GM12892 (cell line): ENCODE results near the gene CDH4.

ENCODE experiments used
- POLR2A ChIP-seq: IDR thresholded peaks from 2 replicates; pipeline ENCODE4 v1.6.1; 2011; ENCODE audit warnings: low read depth, low read length, control low read depth
- POLR2AphosphoS5 ChIP-seq: IDR thresholded peaks from 2 replicates; pipeline ENCODE4 v1.6.1; 2011; ENCODE audit warnings: low read depth, low read length, control low read depth
- TAF1 ChIP-seq: IDR thresholded peaks from 2 replicates; pipeline ENCODE4 v1.6.1; 2011; ENCODE audit warnings: low read depth, mild to moderate bottlenecking, control low read depth, low read length, borderline replicate concordance

DNA sequence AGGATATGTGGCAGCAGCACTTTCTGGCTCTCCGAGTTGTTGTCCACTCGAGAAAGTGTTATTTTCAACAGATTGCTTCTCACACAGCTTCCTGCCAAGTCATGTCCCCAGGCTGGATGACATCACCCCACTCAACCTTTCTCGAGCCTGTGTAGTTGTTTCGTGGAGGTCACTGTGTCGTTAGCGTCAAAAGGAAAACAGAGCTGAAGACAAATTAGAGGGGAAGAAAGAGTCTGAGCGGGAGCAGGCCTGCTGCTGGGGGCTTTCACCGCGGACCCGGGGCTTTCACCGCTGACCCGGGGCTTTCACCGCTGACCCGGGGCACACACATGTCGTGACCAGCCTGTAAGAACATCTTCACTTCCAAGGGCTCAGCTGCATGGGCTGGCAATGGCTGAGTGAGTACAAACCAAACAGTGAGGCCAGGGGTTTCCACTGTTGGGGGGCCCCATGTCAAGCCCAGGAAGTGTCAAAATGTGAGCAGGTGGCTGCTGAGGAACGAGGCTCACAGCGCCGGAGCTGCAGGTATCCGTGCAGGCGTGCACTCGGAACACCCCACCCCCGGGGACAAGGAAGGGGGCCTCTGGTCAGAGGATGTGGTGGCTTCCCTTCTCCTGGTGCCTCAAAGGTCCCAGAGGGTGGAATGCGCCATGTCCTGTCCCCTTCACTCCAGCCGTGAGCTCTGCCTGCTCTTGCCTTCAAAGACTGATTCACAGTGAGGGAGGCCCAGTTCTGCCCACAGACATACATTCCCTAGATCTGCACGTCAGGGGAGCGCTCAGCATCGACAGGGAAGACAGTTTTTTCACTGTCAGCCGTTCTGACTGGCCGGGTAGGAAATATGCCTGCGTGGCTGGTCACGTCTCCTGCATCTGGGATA lies 447.7 kb downstream of the CDH4 start:
- no peak for TF ChIP-seq TAF1
- no peak for TF ChIP-seq POLR2AphosphoS5
- no peak for TF ChIP-seq POLR2A
